EL (cell line): ENCODE data around the gene ULK3.

Source experiments
- DNase-seq: peaks from one replicate; pipeline ENCODE4 v3.0.0-alpha.2; 2016

ULK3 gene

GRCh38 chr15:74867466-74868038 is 24.6 kb upstream of the ULK3 start:
- no peak for DNase-seq

- DNase-seq, result peak; percentile 65
These were observed 23.1 kb upstream of the ULK3 start for GRCh38 chr15:74866090-74866489.

- no peak for DNase-seq
These were observed 22.4 kb upstream of the ULK3 start for GRCh38 chr15:74865316-74865715.

GRCh38 chr15:74864296-74864695 is 21.3 kb upstream of the ULK3 start:
- DNase-seq, result no peak

- DNase-seq, result peak; percentile 39
These were observed 20.5 kb upstream of the ULK3 start for GRCh38 chr15:74863239-74864056.

- DNase-seq, result no peak
These were observed 15.4 kb upstream of the ULK3 start for GRCh38 chr15:74858369-74858740.

- DNase-seq, result no peak
These were observed 14.9 kb upstream of the ULK3 start for GRCh38 chr15:74857671-74858368.

- no peak for DNase-seq
These were observed 14.2 kb upstream of the ULK3 start for GRCh38 chr15:74857082-74857655.

GRCh38 chr15:74856537-74856936 is 13.6 kb upstream of the ULK3 start:
- DNase-seq, result no peak

- no peak for DNase-seq
These were observed 12.9 kb upstream of the ULK3 start for GRCh38 chr15:74855857-74856256.

GRCh38 chr15:74854453-74855022 is 11.6 kb upstream of the ULK3 start:
- no peak for DNase-seq

- DNase-seq, result no peak
These were observed 9.0 kb upstream of the ULK3 start for GRCh38 chr15:74851960-74852359.

- no peak for DNase-seq
These were observed 7.4 kb upstream of the ULK3 start for GRCh38 chr15:74850393-74850792.

GRCh38 chr15:74847432-74847831 is 4.5 kb upstream of the ULK3 start:
- DNase-seq, result no peak

- no peak for DNase-seq
These were observed 2.6 kb upstream of the ULK3 start for GRCh38 chr15:74845581-74845980.

- DNase-seq, result no peak
These were observed 2.2 kb upstream of the ULK3 start for GRCh38 chr15:74845208-74845568.

GRCh38 chr15:74844319-74845207 is 1.6 kb upstream of the ULK3 start:
- no peak for DNase-seq

- no peak for DNase-seq
These were observed 939 bp upstream of the ULK3 start for GRCh38 chr15:74843891-74844299.

- no peak for DNase-seq
These were observed 481 bp upstream of the ULK3 start for GRCh38 chr15:74843445-74843828.

GRCh38 chr15:74841891-74842373 is 1.0 kb downstream of the ULK3 start:
- DNase-seq, result no peak

GRCh38 chr15:74840851-74841775 is 1.8 kb downstream of the ULK3 start:
- DNase-seq, result no peak
